ENCODE results near the gene DHODH.
"Not testable (repeated sequence)": the region's sequence is repeated elsewhere in the genome, so short reads cannot be mapped to it uniquely, and the experiment has no call there.

The DHODH gene

GRCh38 chr16:72055911-72056310 lies 47.4 kb downstream of the DHODH start:
- Histone ChIP-seq H4K20me1 (ENCODE audit: low read depth, low read length) (no peaks in the 10 kb centered on the region), H3K4me3 (ENCODE audit: insufficient read depth, low read length, poor library complexity, severe bottlenecking) (no peak overlapping the region), H3K36me3 (ENCODE audit: low read length) (no peaks in the 10 kb centered on the region), H3K4me2 (ENCODE audit: low read depth, low read length, poor library complexity, severe bottlenecking) (no peak overlapping the region), H3K27ac (ENCODE audit: low read depth, low read length) (no peak overlapping the region), H3K9me2 (replicated peaks; ENCODE audit: insufficient read depth, low read length) (no peaks in the 10 kb centered on the region), H3K79me2 (ENCODE audit: insufficient read depth, low read length) (no peaks in the 10 kb centered on the region), H3K9ac (ENCODE audit: low read length) (no peak overlapping the region), H3K27me3 (ENCODE audit: low read length) (no peaks in the 10 kb centered on the region), H3K9me3 (ENCODE audit: insufficient read depth, low read length) (no peaks in the 10 kb centered on the region), H3F3A (ENCODE audit: insufficient read depth) (no peaks in the 10 kb centered on the region), H2AFZ (ENCODE audit: low read depth, low read length, severe bottlenecking) (no peak overlapping the region)
- TF ChIP-seq CTCF (IDR thresholded peaks at IDR 0.05; ENCODE audit: insufficient read depth, low read length, poor library complexity, severe bottlenecking): no peak
- TF ChIP-seq EZH2phosphoT487 (conservative IDR thresholded peaks at IDR 0.05; ENCODE audit: low read length): no peak

GRCh38 chr16:72057313-72057712 lies 48.8 kb downstream of the DHODH start:
- H2AFZ ChIP-seq (ENCODE audit: low read depth, low read length, severe bottlenecking); H3K4me2 ChIP-seq (ENCODE audit: low read depth, low read length, poor library complexity, severe bottlenecking); H3K9me3 ChIP-seq (ENCODE audit: insufficient read depth, low read length); H4K20me1 ChIP-seq (ENCODE audit: low read depth, low read length); H3K36me3 ChIP-seq (ENCODE audit: low read length); H3K9ac ChIP-seq (ENCODE audit: low read length); H3K27ac ChIP-seq (ENCODE audit: low read depth, low read length); H3K27me3 ChIP-seq (ENCODE audit: low read length); H3K4me3 ChIP-seq (ENCODE audit: insufficient read depth, low read length, poor library complexity, severe bottlenecking); H3K9me2 ChIP-seq (replicated peaks; ENCODE audit: insufficient read depth, low read length); H3F3A ChIP-seq (ENCODE audit: insufficient read depth); H3K79me2 ChIP-seq (ENCODE audit: insufficient read depth, low read length): not testable (repeated sequence)

- H3F3A ChIP-seq (ENCODE audit: insufficient read depth); H3K9ac ChIP-seq (ENCODE audit: low read length); H3K36me3 ChIP-seq (ENCODE audit: low read length): not testable (repeated sequence)
Measured at GRCh38 chr16:72059060-72059459, 50.5 kb downstream of the DHODH start.

GRCh38 chr16:72060405-72060804 lies 51.9 kb downstream of the DHODH start:
- Histone ChIP-seq H3K9me2 (replicated peaks; ENCODE audit: insufficient read depth, low read length) (no peaks in the 10 kb centered on the region), H3K9ac (ENCODE audit: low read length) (no peak overlapping the region), H3K4me2 (ENCODE audit: low read depth, low read length, poor library complexity, severe bottlenecking) (no peak overlapping the region), H3F3A (ENCODE audit: insufficient read depth) (no peaks in the 10 kb centered on the region), H3K27me3 (ENCODE audit: low read length) (no peaks in the 10 kb centered on the region), H3K27ac (ENCODE audit: low read depth, low read length) (no peak overlapping the region), H3K36me3 (ENCODE audit: low read length) (no peaks in the 10 kb centered on the region), H3K4me3 (ENCODE audit: insufficient read depth, low read length, poor library complexity, severe bottlenecking) (no peak overlapping the region), H3K9me3 (ENCODE audit: insufficient read depth, low read length) (no peaks in the 10 kb centered on the region), H3K79me2 (ENCODE audit: insufficient read depth, low read length) (no peaks in the 10 kb centered on the region), H2AFZ (ENCODE audit: low read depth, low read length, severe bottlenecking) (no peak overlapping the region), H4K20me1 (ENCODE audit: low read depth, low read length) (no peaks in the 10 kb centered on the region)
- TF ChIP-seq CTCF (IDR thresholded peaks at IDR 0.05; ENCODE audit: insufficient read depth, low read length, poor library complexity, severe bottlenecking): no peak

More at GRCh38 chr16:72059060-72059459, 50.5 kb downstream of the DHODH start:
- H2AFZ ChIP-seq (ENCODE audit: low read depth, low read length, severe bottlenecking); H3K9me2 ChIP-seq (replicated peaks; ENCODE audit: insufficient read depth, low read length); H3K27ac ChIP-seq (ENCODE audit: low read depth, low read length); H4K20me1 ChIP-seq (ENCODE audit: low read depth, low read length); H3K79me2 ChIP-seq (ENCODE audit: insufficient read depth, low read length); H3K4me3 ChIP-seq (ENCODE audit: insufficient read depth, low read length, poor library complexity, severe bottlenecking); H3K4me2 ChIP-seq (ENCODE audit: low read depth, low read length, poor library complexity, severe bottlenecking); H3K9me3 ChIP-seq (ENCODE audit: insufficient read depth, low read length); H3K27me3 ChIP-seq (ENCODE audit: low read length): not testable (repeated sequence)

Measured in SU-DHL-6 (cell line).